Stimulated activated CD4-positive, alpha-beta T cell treated with anti-CD3 and anti-CD28 coated beads, Interleukin-1b, Interleukin-23, amount 100 ng/mL, for 1 hour (primary cell): Measurements from ENCODE around the gene EPHX1.
"Not testable (repeated sequence)": the region's sequence is repeated elsewhere in the genome, so short reads cannot be mapped to it uniquely, and the experiment has no call there.

Source experiments
- DNase-seq, 2 donors: peaks; one replicate each; pipeline ENCODE4 v3.0.0-alpha.2; 2020; ENCODE audit warnings: low read depth in 2 of 2

EPHX1 gene

GRCh38 chr1:225881081-225881958 lies 71.4 kb downstream of the EPHX1 start:
- no peak for DNase-seq

GRCh38 chr1:225881959-225882693 lies 72.2 kb downstream of the EPHX1 start, which contains the start of gene TMEM63A:
Gene TMEM63A (minus strand): TSS chr1:225882380. CDS start chr1:225877580, 4,800 bp downstream.
- peak; percentile 68 to 77 for DNase-seq

GRCh38 chr1:225882694-225883615 lies 73.0 kb downstream of the EPHX1 start:
- DNase-seq = no peak

GRCh38 chr1:225883616-225884265 lies 73.8 kb downstream of the EPHX1 start:
- no peak for DNase-seq

GRCh38 chr1:225885336-225885735 lies 75.4 kb downstream of the EPHX1 start:
- DNase-seq = no peak

- DNase-seq = no peak
Observed at GRCh38 chr1:225886159-225887029, 76.5 kb downstream of the EPHX1 start.

GRCh38 chr1:225887030-225887314 lies 77.0 kb downstream of the EPHX1 start:
- DNase-seq = no peak

GRCh38 chr1:225887554-225888288 lies 77.8 kb downstream of the EPHX1 start:
- not testable (repeated sequence) for DNase-seq

- no peak for DNase-seq
Observed at GRCh38 chr1:225888289-225888897, 78.5 kb downstream of the EPHX1 start.

GRCh38 chr1:225888898-225889601 lies 79.1 kb downstream of the EPHX1 start, which contains the start of gene LEFTY1:
Gene LEFTY1 (minus strand): TSS chr1:225889146. CDS start chr1:225889066, 80 bp downstream.
- DNase-seq = no peak

- DNase-seq = no peak
Observed at GRCh38 chr1:225889743-225890142, 79.8 kb downstream of the EPHX1 start.

- no peak for DNase-seq
Observed at GRCh38 chr1:225890346-225891228, 80.7 kb downstream of the EPHX1 start.

GRCh38 chr1:225891229-225891972 lies 81.5 kb downstream of the EPHX1 start:
- no peak for DNase-seq

- DNase-seq = no peak
Observed at GRCh38 chr1:225892307-225892706, 82.4 kb downstream of the EPHX1 start.
